Thyroid gland (tissue), 4 donors: Measurements from ENCODE around the gene PSENEN. TPM values are rescaled to one million over a fixed set of nuclear protein-coding genes. Genes with fewer than 3 reads are reported as not detected.

Source experiments
- DNase-seq, 2 donors: peaks; one replicate each; pipeline ENCODE4 v3.0.0-alpha.2; 2019
- H3K27ac ChIP-seq, 3 donors: fragments of 200-600 bp; sonication (generic); 1 replicate in 2 of 3; 2 replicates in 1 of 3; pipeline ENCODE4 v1.5.1; 2016 to 2019; ENCODE audit warnings: mild to moderate bottlenecking in 1 of 3, moderate library complexity in 1 of 3
- H3K27me3 ChIP-seq: fragments of 200-600 bp; sonication (generic); one replicate; pipeline ENCODE4 v1.5.1; 2019
- H3K36me3 ChIP-seq, 2 donors: fragments of 200-600 bp; sonication (generic); one replicate each; pipeline ENCODE4 v1.5.1; 2016 to 2019
- H3K4me1 ChIP-seq, 2 donors: fragments of 200-600 bp; sonication (generic); one replicate each; pipeline ENCODE4 v1.5.1; 2017 to 2019
- H3K4me3 ChIP-seq, 3 donors: fragments of 200-600 bp; sonication (generic); replicated peaks in 1 of 3; 1 replicate in 2 of 3; 2 replicates in 1 of 3; pipeline ENCODE4 v1.5.1; 2016; ENCODE audit warnings: mild to moderate bottlenecking in 1 of 3
- H3K9me3 ChIP-seq: fragments of 200-600 bp; sonication (generic); one replicate; pipeline ENCODE4 v1.5.1; 2017
- CTCF ChIP-seq, 6 experiments: fragments of 200-600 bp in 3 of 6; fragments of 450-650 bp in 3 of 6; sonication (generic) in 3 of 6; IDR thresholded peaks; one replicate each; pipeline ENCODE4 v1.5.1; 2016 to 2019; ENCODE audit warnings: antibody characterized with exemption in 6 of 6, mild to moderate bottlenecking in 2 of 6, inconsistent platforms in 1 of 6, moderate library complexity in 1 of 6
- POLR2A ChIP-seq, 2 donors: fragments of 450-650 bp; IDR thresholded peaks; one replicate each; pipeline ENCODE4 v1.6.1; 2017; ENCODE audit warnings: antibody characterized with exemption in 2 of 2, mild to moderate bottlenecking in 2 of 2, moderate library complexity in 1 of 2
- WGBS, 2 donors: methylation state at CpG; one replicate each; pipeline ENCODE4 v1.1.5; 2017; 5-methylcytosine and 5-hydroxymethylcytosine counted together
- intact Hi-C: fragments of 100-400 bp; cut with DNase I; formaldehyde crosslinking; loops from one replicate; pipeline ENCODE4 v1.15.1; 2023
- total RNA-seq, 4 donors: library from RNA; depleted of rRNA; stranded (reverse); fragments of >200 nt; gene quantifications; one replicate each; pipeline ENCODE4 v1.2.3, GENCODE V29; 2016

The PSENEN gene
- total RNA-seq, 4 donors from 2014 or later: 34.0 to 73.8 (median 40.5) TPM

GRCh38 chr19:35785339-35785627, 39.8 kb downstream of the PSENEN start:
- no peak for DNase-seq
- Histone ChIP-seq H3K27me3 (no peaks in the 10 kb centered on the region), H3K9me3 (no peaks in the 10 kb centered on the region), H3K4me1 (no peaks in the 10 kb centered on the region), H3K4me3 (no peak overlapping the region), H3K27ac (no peak overlapping the region), H3K36me3 (peaks cover 0 to 3% of the 10 kb centered on the region in 2 donors)
- intact Hi-C loops: no loop called here
- whole genome bisulfite sequencing, 2 donors: 96 to 99% methylated on average over 9 to 10 of the region's 10 CpGs
- no peak for TF ChIP-seq CTCF (IDR thresholded peaks at IDR 0.05)
- TF ChIP-seq POLR2A (IDR thresholded peaks at IDR 0.05): no peak

GRCh38 chr19:35786299-35787160, 41.1 kb downstream of the PSENEN start:
- intact Hi-C loops: no loop called here
- whole genome bisulfite sequencing, 2 donors: 92 to 93% methylated on average over 29 of the region's 31 CpGs
- Histone ChIP-seq H3K27me3 (no peaks in the 10 kb centered on the region), H3K9me3 (no peaks in the 10 kb centered on the region), H3K36me3 (no peaks in the 10 kb centered on the region), H3K27ac (no peak overlapping the region), H3K4me3 (no peak overlapping the region), H3K4me1 (peaks cover 0 to 8% of the 10 kb centered on the region in 2 donors)
- DNase-seq: no peak
- TF ChIP-seq CTCF (IDR thresholded peaks at IDR 0.05) (no peak), POLR2A (IDR thresholded peaks at IDR 0.05) (no peak)

- no peaks in the 10 kb centered on the region for H3K36me3 ChIP-seq
- H3K9me3 ChIP-seq: no peaks in the 10 kb centered on the region
- no peaks in the 10 kb centered on the region for H3K27me3 ChIP-seq
- peaks cover 0 to 8% of the 10 kb centered on the region in 2 donors for H3K4me1 ChIP-seq
- intact Hi-C loops: no loop called here
- H3K4me3 ChIP-seq: no peak overlapping the region
- no peak overlapping the region for H3K27ac ChIP-seq
- DNase-seq: no peak
- TF ChIP-seq CTCF (IDR thresholded peaks at IDR 0.05) (no peak), POLR2A (IDR thresholded peaks at IDR 0.05) (no peak)
- 93 to 100% methylated on average over 1 to 3 of the region's 15 CpGs for WGBS, 2 donors
Measured at GRCh38 chr19:35787227-35787799, 41.9 kb downstream of the PSENEN start.

- Histone ChIP-seq H3K4me3 (no peak overlapping the region), H3K36me3 (no peaks in the 10 kb centered on the region), H3K9me3 (no peaks in the 10 kb centered on the region), H3K27me3 (no peaks in the 10 kb centered on the region), H3K4me1 (peaks cover 0 to 8% of the 10 kb centered on the region in 2 donors), H3K27ac (no peak overlapping the region)
- intact Hi-C loops: no loop called here
- TF ChIP-seq CTCF (IDR thresholded peaks at IDR 0.05) (no peak), POLR2A (IDR thresholded peaks at IDR 0.05) (no peak)
- 82 to 84% methylated on average over 9 to 12 of the region's 12 CpGs for WGBS, 2 donors
- DNase-seq: no peak
Measured at GRCh38 chr19:35788205-35788960, 42.9 kb downstream of the PSENEN start.
